Bronchial epithelial cell (primary cell): ENCODE data around the gene SULT4A1. TPM values are rescaled to one million over a fixed set of nuclear protein-coding genes. Genes with fewer than 3 reads are reported as not detected.

ENCODE experiments used
- DNase-seq: peaks from one replicate; pipeline ENCODE4 v3.0.0-alpha.2; 2010; ENCODE audit warnings: low read depth
- FAIRE-seq: peaks from 2 replicates; lab custom pipeline; 2011; peaks lifted over from hg19 to GRCh38; lab: Jason Lieb, UNC
- H3K27me3 ChIP-seq: 2 replicates; pipeline ENCODE4 v1.5.1; 2011; ENCODE audit warnings: low read length; ENCODE audit not compliant: control insufficient read depth, insufficient read depth
- H3K36me3 ChIP-seq: 2 replicates; pipeline ENCODE4 v1.5.1; 2011; ENCODE audit warnings: low read length; ENCODE audit not compliant: control insufficient read depth, insufficient read depth
- H3K4me3 ChIP-seq: 2 replicates; pipeline ENCODE4 v1.5.1; 2011; ENCODE audit warnings: mild to moderate bottlenecking, low read depth, low read length, control low read depth
- total RNA-seq: library from RNA; depleted of rRNA; stranded (reverse); fragments of >200 nt; gene quantifications from 2 replicates; pipeline ENCODE4 v1.2.1, GENCODE V29; 2014
- TF ChIP-seq, protein P1 (sequence below): IDR thresholded peaks from 2 replicates; pipeline ENCODE4 v1.5.1; 2011; ENCODE audit warnings: mild to moderate bottlenecking, moderate library complexity, low read length, control low read depth, inconsistent platforms; ENCODE audit not compliant: insufficient read depth, severe bottlenecking

The SULT4A1 gene
- total RNA-seq, 1 donor from 2014 or later, result under 0.01 TPM

GRCh38 chr22:43857367-43857766 lies 4.9 kb downstream of the SULT4A1 start:
- FAIRE-seq, result no peak
- TF ChIP-seq, protein P1, sequence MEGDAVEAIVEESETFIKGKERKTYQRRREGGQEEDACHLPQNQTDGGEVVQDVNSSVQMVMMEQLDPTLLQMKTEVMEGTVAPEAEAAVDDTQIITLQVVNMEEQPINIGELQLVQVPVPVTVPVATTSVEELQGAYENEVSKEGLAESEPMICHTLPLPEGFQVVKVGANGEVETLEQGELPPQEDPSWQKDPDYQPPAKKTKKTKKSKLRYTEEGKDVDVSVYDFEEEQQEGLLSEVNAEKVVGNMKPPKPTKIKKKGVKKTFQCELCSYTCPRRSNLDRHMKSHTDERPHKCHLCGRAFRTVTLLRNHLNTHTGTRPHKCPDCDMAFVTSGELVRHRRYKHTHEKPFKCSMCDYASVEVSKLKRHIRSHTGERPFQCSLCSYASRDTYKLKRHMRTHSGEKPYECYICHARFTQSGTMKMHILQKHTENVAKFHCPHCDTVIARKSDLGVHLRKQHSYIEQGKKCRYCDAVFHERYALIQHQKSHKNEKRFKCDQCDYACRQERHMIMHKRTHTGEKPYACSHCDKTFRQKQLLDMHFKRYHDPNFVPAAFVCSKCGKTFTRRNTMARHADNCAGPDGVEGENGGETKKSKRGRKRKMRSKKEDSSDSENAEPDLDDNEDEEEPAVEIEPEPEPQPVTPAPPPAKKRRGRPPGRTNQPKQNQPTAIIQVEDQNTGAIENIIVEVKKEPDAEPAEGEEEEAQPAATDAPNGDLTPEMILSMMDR, result no peak
- DNase-seq, result no peak
- Histone ChIP-seq H3K36me3 (no peaks in the 10 kb centered on the region), H3K4me3 (no peak overlapping the region), H3K27me3 (peaks cover 4% of the 10 kb centered on the region)

DNA sequence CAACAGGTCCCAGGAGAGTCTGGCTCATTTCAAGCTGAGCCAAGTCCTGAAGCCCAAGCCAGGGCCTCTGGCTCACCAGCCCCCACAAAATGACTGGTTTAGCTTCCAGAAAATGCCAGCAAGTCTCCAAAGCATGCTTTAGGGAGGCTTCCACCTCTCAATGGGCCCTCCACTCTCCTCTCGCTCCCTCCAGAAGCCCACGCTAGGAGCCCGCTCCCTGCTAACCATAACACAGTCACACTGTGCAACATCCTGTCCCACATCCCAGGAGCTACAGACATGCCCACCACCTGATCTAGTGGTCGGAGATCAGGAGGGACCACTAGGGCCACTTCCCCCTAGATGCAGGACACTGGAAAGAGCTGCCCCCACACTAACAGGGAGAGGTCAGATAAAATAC lies 6.9 kb downstream of the SULT4A1 start:
- no peaks in the 10 kb centered on the region for H3K36me3 ChIP-seq
- FAIRE-seq (peak; percentile 7), DNase-seq (no peak)
- TF ChIP-seq, protein P1, result no peak
- H3K27me3 ChIP-seq, result peaks cover under 1% of the 10 kb centered on the region
- H3K4me3 ChIP-seq, result no peak overlapping the region

GRCh38 chr22:43854786-43855271 lies 7.5 kb downstream of the SULT4A1 start:
- no peak for DNase-seq
- no peak for FAIRE-seq
- Histone ChIP-seq H3K4me3 (no peak overlapping the region), H3K27me3 (peaks cover 5% of the 10 kb centered on the region), H3K36me3 (no peaks in the 10 kb centered on the region)
- TF ChIP-seq, protein P1, result no peak

DNA sequence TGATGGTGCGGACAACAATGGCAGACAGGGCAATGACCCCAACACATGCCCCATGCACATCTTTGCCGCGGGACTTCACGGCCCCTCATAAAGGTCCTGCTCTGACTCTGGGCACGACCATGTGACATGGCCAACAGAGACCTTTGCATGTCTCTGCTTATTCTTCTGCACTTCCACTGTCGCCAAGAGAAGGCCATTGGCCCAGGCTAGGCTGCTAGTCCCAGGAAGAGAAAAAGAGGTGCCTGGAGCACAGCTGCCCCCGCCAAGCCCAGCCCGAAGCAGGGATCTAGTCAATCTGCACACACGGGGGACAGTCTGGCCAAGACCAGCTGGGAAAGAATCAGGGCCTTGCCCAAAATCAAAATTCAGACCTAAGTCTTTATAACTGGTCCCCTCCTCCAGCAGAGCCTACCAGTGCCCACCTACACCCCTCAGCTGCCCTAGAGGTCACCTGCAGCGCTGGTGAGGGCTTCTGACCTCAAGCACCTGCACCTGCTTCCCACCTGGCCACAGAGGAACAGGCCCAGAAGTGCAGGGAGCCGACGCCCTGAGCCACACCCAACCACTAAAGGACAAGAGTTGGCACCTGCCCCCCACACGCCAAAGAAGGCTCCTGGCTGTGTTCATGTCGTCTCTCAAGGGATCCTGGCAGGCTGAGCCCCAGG lies 8.1 kb downstream of the SULT4A1 start:
- H3K4me3 ChIP-seq, result no peak overlapping the region
- DNase-seq, result no peak
- TF ChIP-seq, protein P1, result no peak
- no peaks in the 10 kb centered on the region for H3K36me3 ChIP-seq
- H3K27me3 ChIP-seq, result peaks cover 8% of the 10 kb centered on the region
- FAIRE-seq, result no peak

- H3K27me3 ChIP-seq, result peaks cover 8% of the 10 kb centered on the region
- no peaks in the 10 kb centered on the region for H3K36me3 ChIP-seq
- TF ChIP-seq, protein P1, result no peak
- FAIRE-seq (no peak), DNase-seq (no peak)
- H3K4me3 ChIP-seq, result no peak overlapping the region
These were observed 8.9 kb downstream of the SULT4A1 start for GRCh38 chr22:43853328-43853931.
